K562 (cell line): ENCODE data around the gene CDKN2B. TPM values are rescaled to one million over a fixed set of nuclear protein-coding genes. Genes with fewer than 3 reads are reported as not detected.

Experiments
- ATAC-seq: fragments of 200-7000 bp; cut with Tn5 transposase; 3 replicates; pipeline ENCODE4 v1.9.1; 2020; ENCODE audit warnings: moderate library complexity
- BruUV-seq: library from RNA; stranded (reverse); fragments of 400-500 nt; replicated peaks from 2 replicates; lab custom pipeline; 2021; lab: Mats Ljungman, UMichigan
- CTCF ChIA-PET: fragments of 300-600 bp; formaldehyde crosslinking; extraction: SDS; loops from one replicate; lab custom pipeline; 2021; ENCODE audit warnings: low intra/inter-chr PET ratio; lab: Yijun Ruan, JAX
- POLR2A ChIA-PET: fragments of 300-600, 350-650 bp; sonication (Branson Sonifier 250); formaldehyde crosslinking; extraction: SDS; loops from one replicate; lab custom pipeline; 2021; ENCODE audit warnings: antibody characterized with exemption, inconsistent platforms; lab: Yijun Ruan, JAX
- DNase-seq, 4 experiments: peaks; one replicate each; pipeline versions ENCODE4 v3.0.0 to v3.0.0-alpha.2; 2011 to 2018; ENCODE audit warnings: low spot score in 3 of 4, mixed read lengths in 3 of 4; ENCODE audit errors: extremely low read depth in 1 of 4
- FAIRE-seq: peaks from 2 replicates; lab custom pipeline; 2011; peaks lifted over from hg19 to GRCh38; lab: Jason Lieb, UNC
- H2AFZ ChIP-seq: 2 replicates; pipeline ENCODE4 v1.6.0; 2011; ENCODE audit warnings: low read depth, low read length, control low read depth, inconsistent platforms
- H3K27ac ChIP-seq: fragments of 200-600 bp; 3 replicates; pipeline ENCODE4 v1.8.0; 2011; ENCODE audit warnings: low read depth, mild to moderate bottlenecking, control low read depth, inconsistent platforms, low read length, moderate library complexity, mixed read lengths; ENCODE audit errors: extremely low read depth
- H3K27me3 ChIP-seq, 2 experiments: fragments of 300-600 bp in 1 of 2; 2 replicates in 1 of 2; 3 replicates in 1 of 2; pipeline versions ENCODE4 v1.6.0 to v1.8.0; 2011; ENCODE audit warnings: inconsistent platforms in 2 of 2, low read length in 2 of 2, mild to moderate bottlenecking in 1 of 2, mixed read lengths in 1 of 2, moderate library complexity in 1 of 2; ENCODE audit not compliant: control insufficient read depth in 2 of 2, insufficient read depth in 2 of 2
- H3K36me3 ChIP-seq: fragments of 300-600 bp; 3 replicates; pipeline ENCODE4 v1.8.0; 2011; ENCODE audit warnings: mild to moderate bottlenecking, low read length, inconsistent platforms; ENCODE audit not compliant: control insufficient read depth, insufficient read depth
- H3K4me1 ChIP-seq, 2 experiments: fragments of 200-600 bp in 1 of 2; replicated peaks in 1 of 2; 2 replicates in 1 of 2; 3 replicates in 1 of 2; pipeline versions ENCODE4 v1.5.1 to v1.8.0; 2011; ENCODE audit warnings: inconsistent platforms in 2 of 2, low read length in 2 of 2, mild to moderate bottlenecking in 1 of 2, mixed read lengths in 1 of 2, moderate library complexity in 1 of 2; ENCODE audit not compliant: control insufficient read depth in 2 of 2, insufficient read depth in 2 of 2
- H3K4me2 ChIP-seq: 2 replicates; pipeline ENCODE4 v1.6.1; 2011; ENCODE audit warnings: low read length, control low read depth, inconsistent platforms, mixed read lengths; ENCODE audit not compliant: insufficient read depth
- H3K4me3 ChIP-seq: fragments of 200-600 bp; sonication (generic), shearing (Covaris generic); 2 replicates; pipeline ENCODE4 v1.5.1; 2016; ENCODE audit warnings: control low read depth, inconsistent platforms
- H3K79me2 ChIP-seq: fragments of 200-600 bp; 3 replicates; pipeline ENCODE4 v1.8.0; 2011; ENCODE audit warnings: low read length, inconsistent platforms; ENCODE audit not compliant: control insufficient read depth, insufficient read depth
- H3K9ac ChIP-seq, 2 experiments: 2 replicates each; pipeline versions ENCODE4 v1.6.0 to v1.6.1; 2011; ENCODE audit warnings: low read depth in 2 of 2, low read length in 2 of 2, control low read depth in 1 of 2, inconsistent platforms in 1 of 2, mild to moderate bottlenecking in 1 of 2, mixed read lengths in 1 of 2; ENCODE audit not compliant: insufficient read depth in 1 of 2
- H3K9me1 ChIP-seq: one replicate; pipeline ENCODE4 v1.6.0; 2011; ENCODE audit warnings: inconsistent platforms, mild to moderate bottlenecking, low read length, moderate library complexity; ENCODE audit not compliant: control insufficient read depth, insufficient read depth
- H3K9me3 ChIP-seq: replicated peaks from 2 replicates; pipeline ENCODE4 v1.5.1; 2011; ENCODE audit warnings: low read depth, low read length, inconsistent platforms; ENCODE audit not compliant: control insufficient read depth, insufficient read depth
- H4K20me1 ChIP-seq: replicated peaks from 2 replicates; pipeline ENCODE4 v1.6.1; 2011; ENCODE audit warnings: low read length, inconsistent platforms, mixed read lengths; ENCODE audit not compliant: control insufficient read depth, insufficient read depth
- BCLAF1 ChIP-seq, 2 experiments: fragments of 450-650 bp in 1 of 2; IDR thresholded peaks; 2 replicates each; pipeline ENCODE4 v1.6.1; 2011 to 2017; ENCODE audit warnings: low read depth in 2 of 2, antibody characterized with exemption in 1 of 2, borderline replicate concordance in 1 of 2, low read length in 1 of 2, mild to moderate bottlenecking in 1 of 2, mixed read lengths in 1 of 2; ENCODE audit not compliant: control insufficient read depth in 1 of 2
- KLF6 ChIP-seq: fragments of 250-450 bp; sonication (Bioruptor Pico); IDR thresholded peaks from 2 replicates; pipeline ENCODE4 v1.4.0; 2020; ENCODE audit warnings: mild to moderate bottlenecking, moderate library complexity, borderline replicate concordance
- MLLT1 ChIP-seq, 2 experiments: fragments of 450-650 bp; IDR thresholded peaks; 2 replicates each; pipeline ENCODE4 v1.6.1; 2016
- RBM22 ChIP-seq: fragments of 200-400 bp; formaldehyde crosslinking; IDR thresholded peaks from 2 replicates; pipeline ENCODE4 v1.6.1; 2018; ENCODE audit warnings: low read length, low read depth; ENCODE audit not compliant: poor library complexity, severe bottlenecking
- SFPQ ChIP-seq: fragments of 200-400 bp; formaldehyde crosslinking; IDR thresholded peaks from 2 replicates; pipeline ENCODE4 v1.6.1; 2017; ENCODE audit warnings: mild to moderate bottlenecking, low read depth, low read length, moderate library complexity
- ZFX ChIP-seq: sonication (generic); formaldehyde crosslinking; IDR thresholded peaks from 2 replicates; pipeline ENCODE4 v1.8.0; 2022; ENCODE audit warnings: mild to moderate bottlenecking, missing genetic modification reagents, moderate library complexity
- ZNF12 ChIP-seq: sonication (generic); formaldehyde crosslinking; IDR thresholded peaks from 2 replicates; pipeline ENCODE4 v1.4.0; 2020; ENCODE audit warnings: mild to moderate bottlenecking, missing genetic modification reagents
- ZNF165 ChIP-seq: fragments of 250-450 bp; sonication (Bioruptor Pico); IDR thresholded peaks from 2 replicates; pipeline ENCODE4 v1.4.0; 2020; ENCODE audit warnings: borderline replicate concordance
- ZNF512 ChIP-seq: IDR thresholded peaks from 2 replicates; pipeline ENCODE4 v1.6.1; 2016; ENCODE audit warnings: missing genetic modification characterization, missing compliant biosample characterization
- WGBS: fragments of 100-300 bp; shearing (Covaris generic); methylation state at CpG from one replicate; pipeline ENCODE4 v1.1.6; 2016; ENCODE audit warnings: low coverage, mixed read lengths; ENCODE audit not compliant: insufficient coverage; ENCODE audit errors: missing lambda C conversion rate; 5-methylcytosine and 5-hydroxymethylcytosine counted together
- in situ Hi-C: fragments of 300-500 bp; cut with MboI; formaldehyde crosslinking; loops from 4 replicates; pipeline ENCODE4 v1.15.0; 2018; ENCODE audit warnings: inconsistent platforms, mixed read lengths
- intact Hi-C: fragments of 100-400 bp; cut with micrococcal nuclease; formaldehyde crosslinking; loops from 2 replicates; pipeline ENCODE4 v1.14.2; 2022
- polyA plus RNA-seq, 8 experiments: library from polyadenylated mRNA; depleted of rRNA in 4 of 8; stranded (reverse) in 5 of 8; unstranded in 3 of 8; fragments of >200 nt; fragmentation: Nextera tagmentation in 2 of 8; fragmentation: Illumina TruSeq in 1 of 8; extraction: Ambion mirVana in 2 of 8; extraction: Trizol in 1 of 8; gene quantifications; 2 replicates each; pipeline versions ENCODE4 v1.2.1 to v1.2.3, GENCODE V29; 2011 to 2014; ENCODE audit warnings: inconsistent platforms in 1 of 8, missing spikeins in 1 of 8
- total RNA-seq, 7 experiments: library from RNA; depleted of rRNA in 6 of 7; stranded (reverse); fragments of >200 nt in 6 of 7; fragmentation: Illumina TruSeq in 2 of 7; extraction: Trizol in 2 of 7; gene quantifications; 2 replicates each; pipeline versions ENCODE4 v1.2.1 to v1.2.3, GENCODE V29; 2011 to 2021; ENCODE audit warnings: low replicate concordance in 1 of 7

The CDKN2B gene
- total and polyA plus RNA-seq, 9 of the 15 experiments (the other 6 are each of a cell fraction or from before 2014, with no cell fraction given) = not detected

- WGBS = no CpG with 5 or more reads among the region's 28 CpGs
- no TSS peak for BruUV-seq
- intact Hi-C loops = no loop called here
- H3K9ac ChIP-seq = no peak overlapping the region
- POLR2A ChIA-PET = no interaction called here
- no peak overlapping the region for H3K27ac ChIP-seq
- DNase-seq (no peak), FAIRE-seq (no peak), ATAC-seq (no peak)
- no peaks in the 10 kb centered on the region for H3K79me2 ChIP-seq
- no peak overlapping the region for H3K4me2 ChIP-seq
- no peaks in the 10 kb centered on the region for H3K9me1 ChIP-seq
- in situ Hi-C loops = no loop called here
- no peaks in the 10 kb centered on the region for H3K4me1 ChIP-seq
- H3K4me3 ChIP-seq = no peak overlapping the region
- H3K27me3 ChIP-seq = no peaks in the 10 kb centered on the region
- H4K20me1 ChIP-seq = no peaks in the 10 kb centered on the region
- H3K36me3 ChIP-seq = no peaks in the 10 kb centered on the region
- H3K9me3 ChIP-seq = no peaks in the 10 kb centered on the region
- no peak overlapping the region for H2AFZ ChIP-seq
- CTCF ChIA-PET = no interaction called here
- TF ChIP-seq RBM22 = no peak
- no peak for TF ChIP-seq ZNF165 (CRISPR knock-in tag)
- no peak for TF ChIP-seq KLF6 (CRISPR knock-in tag)
- no peak for TF ChIP-seq ZNF12 (CRISPR knock-in tag)
- no peak for TF ChIP-seq SFPQ
- TF ChIP-seq ZNF512 (tag) = no peak
- TF ChIP-seq ZFX = no peak
- no peak for TF ChIP-seq BCLAF1 (IDR thresholded peaks at IDR 0.05; ENCODE audit: borderline replicate concordance in 1 of 2, control insufficient read depth in 1 of 2, low read depth in 2 of 2, low read length in 1 of 2)
- TF ChIP-seq MLLT1 (IDR thresholded peaks at IDR 0.05) = no peak
Observed at GRCh38 chr9:21969011-21969940, 39.8 kb downstream of the CDKN2B start.
